AG08396 (cell line): ENCODE measurements around the gene NUDT14.

Experiments used
- DNase-seq: peaks from one replicate; pipeline ENCODE4 v3.0.0; 2012; ENCODE audit warnings: low spot score, mixed read lengths

The NUDT14 gene

DNA sequence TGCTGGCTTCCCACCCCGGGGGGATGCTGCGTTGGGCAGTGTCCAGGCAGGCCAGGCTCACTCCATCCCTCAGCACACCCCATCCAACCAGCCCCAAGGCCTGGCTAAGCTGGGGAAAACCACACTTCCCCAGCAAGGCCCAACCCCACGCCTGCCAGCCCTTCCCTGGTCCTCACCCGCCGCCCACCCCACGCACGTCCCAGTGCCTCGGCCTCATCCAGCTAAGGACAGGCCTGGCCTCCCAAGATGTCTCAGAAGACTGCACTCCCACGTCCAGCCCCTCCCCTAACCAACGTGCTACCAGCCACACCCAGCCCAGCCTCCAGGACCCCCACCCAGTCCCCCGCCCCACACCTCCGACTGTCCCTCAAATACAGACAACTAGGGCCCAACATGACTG, 22.3 kb downstream of the NUDT14 start:
- DNase-seq = no peak

DNA sequence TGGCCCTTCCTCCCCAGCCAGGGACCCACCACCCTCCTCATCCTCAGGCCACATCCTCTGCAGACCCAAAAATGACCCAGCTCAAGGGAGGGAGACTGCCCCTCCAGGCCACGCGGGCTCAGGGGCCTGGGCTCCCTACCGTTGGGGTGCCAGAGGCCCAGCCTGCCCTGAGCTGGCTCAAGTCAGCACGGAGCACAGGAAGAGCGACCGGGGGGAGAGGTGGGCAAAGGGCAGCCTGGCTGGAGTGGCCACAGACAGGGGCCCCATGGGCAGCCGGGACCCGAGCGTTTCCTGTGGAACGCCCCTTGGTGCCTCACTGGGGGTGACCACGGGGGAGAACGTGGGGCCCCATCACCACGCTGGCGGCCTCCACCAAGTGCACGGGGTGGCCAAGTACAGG, 23.2 kb downstream of the NUDT14 start:
- DNase-seq = no peak

DNA sequence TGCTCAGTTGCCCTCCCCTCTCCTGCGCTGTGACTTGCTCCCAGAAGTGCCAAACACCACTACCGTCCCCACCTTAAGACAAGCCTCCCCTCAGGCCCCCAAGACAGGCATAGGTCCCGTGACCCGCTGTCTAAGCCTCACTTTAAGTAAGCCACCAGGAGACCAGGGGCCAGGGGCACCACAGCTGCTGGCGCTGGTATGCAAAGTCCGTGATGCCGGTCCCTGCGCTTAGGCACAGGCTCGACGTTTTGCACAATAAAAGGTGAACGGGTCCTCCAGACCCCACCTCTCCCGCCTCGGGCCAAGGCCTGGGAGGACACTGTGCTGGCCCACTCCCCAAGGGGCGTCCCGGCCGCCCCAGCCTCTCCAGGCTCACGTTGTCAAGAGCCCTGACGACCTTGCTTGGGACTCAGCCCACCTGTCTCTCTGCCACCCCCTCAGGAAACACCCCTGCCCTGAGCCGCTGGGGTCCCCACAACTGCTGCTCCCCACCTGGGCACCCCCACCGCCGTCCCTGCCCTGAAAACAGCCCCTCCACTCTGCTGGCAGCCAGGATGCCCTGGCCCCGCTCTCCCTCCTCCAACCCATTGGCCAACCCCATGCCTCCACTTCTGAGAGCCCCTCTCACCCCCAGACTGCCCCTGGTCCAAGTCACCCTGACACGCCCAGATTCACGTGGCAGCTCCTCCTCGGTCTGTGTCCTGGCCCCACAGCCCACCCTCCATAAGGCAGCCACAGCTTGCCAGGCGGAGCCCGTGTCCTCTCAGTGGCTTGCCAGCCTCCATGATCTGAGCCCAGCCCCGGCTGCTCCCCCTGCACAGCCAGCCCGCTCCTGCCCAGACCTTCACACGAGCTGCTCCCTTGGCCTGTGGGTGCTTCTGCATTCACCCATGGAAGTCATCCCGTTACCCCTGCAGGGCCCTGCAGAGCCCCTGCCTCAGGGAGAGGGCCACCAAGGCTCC, 24.4 kb downstream of the NUDT14 start:
- no peak for DNase-seq

DNA sequence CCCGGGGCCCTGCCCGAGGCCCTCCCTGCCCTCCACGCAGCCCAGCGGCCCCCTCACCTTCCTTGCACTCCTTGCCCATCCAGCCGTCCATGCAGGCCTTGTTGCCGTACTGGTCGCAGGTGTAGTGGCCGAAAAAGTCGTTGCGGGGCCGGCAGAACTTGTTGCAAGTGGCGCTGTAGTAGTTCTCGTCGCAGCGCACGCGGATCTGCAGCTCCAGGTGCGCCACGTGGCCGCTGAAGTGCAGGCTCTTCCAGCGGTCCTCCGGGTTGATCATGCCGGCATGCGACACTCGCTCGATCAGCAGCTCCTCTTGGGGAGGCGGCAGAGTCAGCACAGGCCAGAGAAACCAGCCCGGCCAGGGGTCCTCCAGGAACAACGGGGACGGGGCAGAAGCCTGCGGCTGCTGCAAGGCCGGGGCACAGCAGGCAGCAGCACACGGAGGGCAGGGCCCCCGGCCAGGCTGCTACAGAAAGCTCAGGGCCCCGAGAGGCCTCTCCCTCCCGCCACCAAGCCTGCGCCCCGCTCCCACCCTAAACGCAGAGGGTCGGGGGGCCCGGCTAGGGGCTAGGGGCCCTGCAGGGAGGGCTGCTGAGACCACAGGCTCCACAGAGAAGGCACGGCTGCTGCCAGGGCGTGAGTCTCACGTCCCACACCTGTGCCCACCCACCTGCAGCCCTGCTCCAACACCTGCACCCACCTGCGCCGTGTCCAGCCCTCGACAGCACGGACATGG, 25.3 kb downstream of the NUDT14 start:
- no peak for DNase-seq

DNA sequence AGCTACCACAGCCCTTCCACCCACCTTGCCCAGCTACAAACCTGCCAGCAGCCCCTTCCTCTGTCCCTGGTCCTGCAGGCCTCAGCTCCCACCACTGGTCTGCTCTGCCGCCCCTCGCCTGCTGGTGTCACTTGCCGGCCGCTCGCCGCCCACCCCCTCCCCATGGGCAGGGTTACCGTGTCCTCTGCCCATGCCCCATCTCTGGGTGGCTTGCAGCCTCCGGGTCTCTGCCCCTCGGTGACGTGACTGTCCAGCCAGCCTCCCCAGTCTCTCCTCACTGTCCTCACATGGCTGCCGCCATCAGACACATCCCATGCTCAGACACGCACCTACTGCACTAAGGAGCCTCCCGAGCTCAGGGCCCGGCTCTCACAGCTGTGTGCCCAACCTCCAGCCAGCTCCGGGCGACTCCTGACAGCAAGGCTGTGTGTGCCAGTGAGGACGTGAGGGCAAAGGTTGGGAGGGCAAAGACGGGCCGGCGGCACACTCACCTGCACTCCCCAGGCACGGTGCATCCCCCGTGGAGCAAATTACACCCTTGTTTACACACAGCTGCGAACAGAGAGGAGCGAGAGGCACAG, 26.0 kb downstream of the NUDT14 start:
- DNase-seq = no peak

DNA sequence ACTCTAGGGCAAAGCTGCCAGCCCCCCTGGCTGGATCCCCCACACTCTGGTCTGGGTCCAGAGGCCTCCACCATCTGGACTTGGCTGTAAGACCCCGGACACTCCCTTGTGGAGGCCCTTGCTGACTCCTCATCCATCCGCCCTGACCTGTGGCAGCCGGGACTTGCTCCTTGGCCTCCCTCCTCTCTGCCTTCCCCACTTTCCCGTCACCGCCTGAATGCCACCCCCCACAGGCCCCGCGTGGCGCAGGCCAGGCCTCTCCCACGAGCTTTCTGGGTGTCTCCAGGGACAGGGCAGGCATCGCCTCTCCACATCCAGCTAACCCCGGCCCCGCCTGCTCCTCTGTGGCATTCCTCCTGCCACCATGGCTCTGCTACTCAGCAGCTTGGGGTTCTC, 26.6 kb downstream of the NUDT14 start:
- no peak for DNase-seq

DNA sequence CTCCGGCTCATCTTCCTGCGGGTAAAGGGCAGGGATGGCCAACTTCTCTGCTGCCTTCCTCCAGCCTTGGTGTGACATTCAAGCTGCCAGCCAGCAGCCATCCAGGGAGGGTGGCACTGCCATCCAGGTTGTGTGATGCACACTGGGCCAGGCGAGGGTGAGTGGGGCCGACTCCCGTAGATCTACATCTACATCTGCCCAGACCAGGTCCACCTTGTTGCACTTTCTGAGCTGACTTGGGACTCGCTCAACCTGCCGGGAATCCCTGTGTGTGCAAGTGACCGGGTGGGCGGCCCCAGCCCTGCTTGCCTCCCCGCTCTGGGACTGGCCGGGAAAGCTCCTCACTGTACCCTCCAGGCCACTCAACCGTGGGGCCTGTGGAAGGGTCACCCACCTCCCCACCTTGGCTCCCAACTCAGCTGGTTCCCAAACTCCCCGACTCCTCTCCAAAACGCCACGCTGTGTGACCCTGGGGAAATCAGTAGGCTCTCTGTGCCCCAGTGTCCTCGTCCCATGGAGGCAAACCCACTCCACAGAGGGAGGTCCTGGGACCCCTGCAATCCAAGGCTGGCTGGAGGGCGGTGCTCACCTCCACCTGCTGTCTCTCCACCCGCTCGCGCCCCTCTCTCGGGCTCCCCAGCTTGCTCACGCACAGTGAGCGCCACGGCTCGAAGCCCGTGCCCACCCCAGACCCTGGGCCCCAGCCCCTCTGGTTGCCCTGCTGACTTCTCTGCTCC, 27.2 kb downstream of the NUDT14 start:
- no peak for DNase-seq

DNA sequence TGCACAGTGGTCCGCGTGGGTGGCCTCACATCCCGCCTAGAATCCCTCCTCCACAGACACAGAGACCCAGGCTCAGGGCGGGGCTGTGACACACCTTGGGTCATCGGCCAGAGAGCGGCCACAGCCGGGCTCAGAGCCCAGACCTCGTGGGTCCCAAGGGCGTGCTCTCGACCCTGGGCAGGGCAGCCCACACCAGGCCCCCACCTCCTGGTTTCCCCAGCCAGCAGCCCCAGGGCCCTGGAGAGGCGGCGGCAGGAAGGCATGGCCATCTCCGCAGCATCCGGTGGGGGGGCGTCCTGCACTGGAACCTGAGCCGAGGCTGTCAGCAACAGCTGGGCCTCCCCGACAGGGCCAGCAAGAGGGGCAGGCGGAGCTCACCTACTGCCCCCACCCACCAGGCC, 27.8 kb downstream of the NUDT14 start:
- DNase-seq = no peak

DNA sequence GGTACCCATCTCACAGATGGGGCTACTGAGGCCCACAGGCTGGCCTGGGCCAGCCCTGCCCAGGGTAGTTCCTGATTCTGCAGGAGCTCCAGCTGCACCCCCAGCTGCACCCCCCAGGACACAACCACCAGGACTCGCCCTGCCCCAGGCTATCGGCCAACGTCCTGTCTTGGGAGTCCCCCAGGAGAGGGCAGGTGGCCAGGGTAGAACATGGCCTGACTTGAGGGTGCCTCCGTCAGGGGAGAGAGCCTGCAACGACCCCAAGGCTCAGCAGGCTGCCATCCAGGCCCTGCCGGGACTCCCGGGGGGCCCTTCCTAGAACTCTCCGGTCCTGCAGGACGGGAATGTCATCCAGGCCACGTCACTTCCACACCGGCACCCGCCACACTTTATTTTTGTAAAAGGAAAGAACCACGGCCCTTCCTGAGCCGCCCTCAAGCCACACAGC, 28.3 kb downstream of the NUDT14 start:
- DNase-seq = no peak

DNA sequence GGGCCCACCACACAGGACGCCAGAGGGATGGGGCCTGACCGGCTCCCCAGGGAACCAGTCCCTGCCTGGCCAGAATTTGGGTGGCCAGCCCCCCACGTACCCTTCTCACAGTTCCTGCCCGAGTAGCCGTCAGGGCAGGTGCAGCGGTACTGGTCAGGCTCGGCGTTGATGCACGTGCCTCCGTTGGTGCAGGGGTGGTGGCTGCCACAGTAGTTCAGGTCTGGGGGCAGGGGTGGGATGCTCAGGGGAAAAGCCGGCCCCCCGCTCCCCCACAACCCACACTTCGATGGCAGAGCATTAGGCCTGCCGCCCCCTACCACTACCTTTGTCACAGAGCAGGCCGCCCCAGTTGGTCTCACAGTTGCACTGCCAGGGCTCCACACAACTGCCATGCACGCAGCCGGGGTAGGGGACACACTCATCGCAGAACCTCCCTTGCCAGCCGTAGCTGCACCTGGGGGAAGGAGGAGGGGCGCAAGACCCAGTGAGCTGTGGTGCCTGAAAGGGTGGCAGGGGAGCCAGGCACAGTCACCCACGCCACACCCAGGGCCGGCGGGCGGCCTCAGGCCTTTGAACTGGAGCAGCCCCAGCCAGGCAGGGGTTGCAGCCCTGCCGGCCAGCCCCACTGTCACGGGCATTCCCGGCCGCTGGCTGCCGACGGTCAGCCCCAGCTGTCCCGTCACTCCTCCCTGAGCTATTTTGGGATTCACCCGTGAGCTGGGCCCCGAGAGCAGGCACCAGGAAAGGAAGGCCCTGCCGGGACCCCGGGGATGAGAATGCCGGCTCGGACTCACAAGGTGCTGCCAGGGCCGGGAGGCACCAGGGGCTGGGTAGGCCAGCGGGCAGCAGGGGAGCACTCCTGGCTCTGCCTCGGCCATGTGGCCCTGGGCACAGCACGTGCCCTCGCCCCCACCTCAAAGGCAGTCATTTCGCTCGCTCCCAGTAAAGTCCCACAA, 29.0 kb downstream of the NUDT14 start:
- no peak for DNase-seq

DNA sequence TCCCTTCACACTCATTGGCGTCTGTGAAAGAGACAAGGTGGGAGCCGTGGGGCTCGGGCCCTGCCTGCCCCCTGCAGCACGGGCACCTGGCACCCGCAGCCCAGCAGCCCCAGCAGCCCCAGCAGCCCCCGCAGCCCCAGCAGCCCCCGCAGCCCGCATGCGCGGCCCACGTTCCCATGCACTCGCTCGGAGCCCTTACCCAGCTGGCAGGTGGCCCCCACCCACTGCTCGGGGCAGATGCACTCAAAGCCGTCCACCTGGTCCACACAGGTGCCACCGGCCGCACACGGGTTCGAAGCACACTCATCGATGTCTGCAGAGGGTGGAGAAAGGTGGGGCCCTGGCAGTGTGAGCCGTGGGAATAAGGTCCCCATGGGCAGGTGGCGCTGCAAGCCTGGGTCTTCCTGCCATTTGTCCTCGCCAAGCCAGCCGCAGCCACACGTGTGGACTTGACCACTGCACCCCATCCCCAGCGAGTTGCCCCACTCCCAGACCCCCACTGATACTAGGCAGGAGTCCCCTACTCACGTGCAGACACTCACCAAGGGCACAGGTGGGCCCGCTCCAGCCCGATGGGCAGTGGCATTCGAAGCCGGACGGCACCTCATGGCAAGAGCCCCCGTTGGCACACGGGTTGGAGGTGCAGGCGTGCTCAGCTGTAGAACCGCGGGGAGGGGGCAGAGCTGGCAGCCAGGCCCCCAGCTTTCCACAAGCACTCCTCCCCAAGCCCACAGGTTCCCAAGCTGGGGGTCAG, 29.9 kb downstream of the NUDT14 start:
- no peak for DNase-seq

DNA sequence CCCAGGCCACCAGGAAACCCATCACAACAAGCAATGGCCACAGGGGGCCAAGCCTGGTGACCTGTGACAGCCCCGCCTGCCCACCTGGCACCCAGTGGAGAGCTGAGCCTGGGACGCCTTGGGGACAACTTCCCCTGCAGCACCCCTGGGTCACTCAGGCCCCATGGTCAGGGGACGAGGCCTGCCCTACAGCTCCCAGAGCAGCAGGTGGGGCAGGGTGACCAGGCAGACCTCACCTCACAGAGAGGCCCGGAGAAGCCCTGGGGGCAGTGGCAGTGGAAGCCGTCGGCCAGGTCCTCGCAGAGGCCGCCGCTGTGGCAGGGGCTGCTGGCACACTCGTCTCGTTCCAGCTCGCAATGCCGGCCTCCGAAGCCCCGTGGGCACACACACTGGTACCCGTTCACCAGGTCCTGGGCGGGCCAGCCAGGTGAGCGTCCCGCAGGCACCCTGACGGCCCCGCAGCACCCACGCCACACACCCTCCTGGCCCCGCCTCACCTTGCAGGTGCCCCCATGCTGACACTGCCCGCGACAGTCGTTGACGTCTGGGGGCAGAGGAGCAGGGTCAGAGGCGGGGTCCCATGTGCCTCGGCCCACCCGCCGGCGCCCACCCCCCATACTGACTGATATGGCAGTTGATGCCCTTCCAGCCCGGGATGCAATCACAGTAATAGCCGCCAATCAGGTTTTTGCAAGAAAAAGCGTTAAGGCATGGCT, 30.6 kb downstream of the NUDT14 start:
- DNase-seq = no peak

DNA sequence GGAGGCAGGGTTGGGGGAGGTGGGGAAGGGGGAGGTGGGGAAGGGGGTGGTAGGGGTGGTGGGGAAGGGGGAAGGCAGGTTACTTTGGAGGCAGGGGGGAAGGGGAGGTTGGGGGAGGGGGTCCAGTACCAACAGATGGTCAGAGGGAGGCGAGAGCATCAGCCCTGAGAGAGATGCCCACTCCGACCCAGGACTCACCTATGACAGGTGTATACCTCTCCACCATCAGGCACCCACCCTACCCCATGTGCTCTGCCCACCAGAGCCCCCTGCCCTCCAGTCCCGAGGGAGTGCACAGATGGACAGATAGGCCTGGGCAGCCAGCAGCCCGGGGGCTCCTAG, 31.1 kb downstream of the NUDT14 start:
- no peak for DNase-seq

DNA sequence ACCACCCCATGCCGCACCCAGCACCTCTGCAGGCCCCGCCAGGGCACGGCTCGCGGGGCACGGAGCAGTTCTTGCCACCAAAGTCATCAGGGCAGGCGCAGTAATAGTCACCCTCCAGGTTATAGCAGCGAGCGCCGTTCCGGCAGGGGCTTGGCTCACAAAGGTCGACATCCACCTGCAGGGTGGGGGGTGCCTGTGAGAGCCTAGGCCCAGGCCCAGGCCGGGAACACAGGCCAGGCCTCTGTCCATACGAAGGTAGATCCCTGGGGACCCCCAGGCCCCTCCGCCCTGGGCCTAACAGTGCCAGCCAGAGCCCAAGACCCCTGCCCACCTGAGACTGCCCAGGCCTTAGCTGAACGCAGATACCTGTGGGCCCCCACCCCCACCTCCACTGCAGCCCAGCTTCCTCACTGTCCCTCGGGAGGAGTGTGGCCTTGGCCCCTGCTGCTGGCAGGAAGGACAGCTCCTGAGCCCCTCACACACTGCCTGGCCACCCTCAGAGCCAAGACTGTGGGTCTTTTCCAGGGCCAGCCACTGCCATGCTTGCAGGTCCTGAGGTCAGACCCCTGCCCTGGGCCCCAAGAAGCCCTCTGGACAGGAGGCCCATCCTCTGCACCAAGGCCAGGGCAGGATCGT, 31.8 kb downstream of the NUDT14 start:
- DNase-seq = no peak

DNA sequence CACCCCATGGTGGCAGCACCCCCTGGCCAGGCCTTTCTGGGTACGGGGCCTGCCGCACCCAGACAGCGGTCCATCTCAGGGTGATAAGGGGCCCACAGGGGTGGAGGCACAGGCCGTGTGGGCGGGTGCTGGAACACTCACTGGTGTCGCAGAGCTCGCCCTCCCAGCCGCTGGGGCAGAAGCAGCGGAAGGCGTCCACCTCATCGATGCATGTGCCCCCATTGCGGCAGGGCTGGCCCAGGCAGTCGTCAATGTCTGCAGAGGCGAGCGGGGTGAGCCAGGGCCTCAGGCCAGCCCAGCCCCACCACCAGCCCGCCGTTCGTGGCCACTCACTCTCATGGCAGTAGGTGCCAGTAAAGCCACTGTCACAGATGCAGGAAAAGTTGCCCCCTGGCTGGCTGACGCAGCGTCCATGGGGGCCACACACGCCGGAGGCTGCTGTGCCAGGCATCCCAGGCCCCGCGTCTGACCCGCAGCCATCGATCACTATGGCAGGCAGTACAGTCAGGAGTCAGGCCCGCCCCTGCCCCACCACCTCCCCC, 32.4 kb downstream of the NUDT14 start:
- no peak for DNase-seq

DNA sequence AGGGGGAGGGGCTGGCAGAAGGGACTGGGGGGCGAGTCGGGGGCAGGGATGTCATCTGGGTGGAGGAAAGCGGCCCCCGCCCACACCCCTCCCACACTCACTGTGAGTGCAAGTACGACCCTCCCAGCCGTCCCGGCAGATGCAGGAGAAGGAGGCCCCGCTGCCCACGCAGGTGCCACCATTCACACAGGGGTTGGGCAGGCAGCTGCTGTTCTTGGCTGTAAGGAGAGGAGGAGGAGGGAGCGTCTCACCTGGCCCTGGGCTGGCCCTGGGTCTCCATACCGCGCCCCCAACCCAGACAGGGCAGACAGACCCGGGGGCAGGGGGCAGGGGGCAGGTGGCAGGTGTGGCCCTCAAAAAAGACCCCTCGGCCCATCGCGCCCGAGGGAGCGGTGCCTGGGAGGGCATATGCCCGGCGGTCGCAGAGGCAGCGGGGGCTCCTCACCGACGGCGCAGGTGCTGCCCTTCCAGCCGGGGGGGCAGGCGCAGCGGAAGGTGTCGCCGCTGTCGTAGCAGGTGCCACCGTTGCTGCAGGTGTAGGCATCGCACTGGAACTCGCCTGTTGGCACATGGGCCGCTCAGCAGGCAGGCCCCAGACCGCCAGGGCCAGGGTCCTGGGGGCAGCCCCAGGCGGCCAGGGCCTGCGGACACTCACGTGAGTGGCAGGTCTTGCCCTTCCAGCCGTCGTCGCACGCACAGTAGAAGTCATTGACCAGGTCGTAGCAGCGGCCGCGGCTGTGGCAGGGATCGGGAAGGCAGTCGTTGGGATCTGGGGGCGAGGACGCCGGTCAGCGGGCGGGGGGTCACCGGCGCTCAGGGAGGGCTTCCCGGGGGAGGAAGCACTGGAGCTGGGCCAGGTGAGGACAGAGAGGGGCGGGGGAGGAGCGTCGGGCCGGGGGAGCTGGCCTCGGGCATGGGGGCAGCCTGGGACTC, 33.2 kb downstream of the NUDT14 start:
- no peak for DNase-seq

DNA sequence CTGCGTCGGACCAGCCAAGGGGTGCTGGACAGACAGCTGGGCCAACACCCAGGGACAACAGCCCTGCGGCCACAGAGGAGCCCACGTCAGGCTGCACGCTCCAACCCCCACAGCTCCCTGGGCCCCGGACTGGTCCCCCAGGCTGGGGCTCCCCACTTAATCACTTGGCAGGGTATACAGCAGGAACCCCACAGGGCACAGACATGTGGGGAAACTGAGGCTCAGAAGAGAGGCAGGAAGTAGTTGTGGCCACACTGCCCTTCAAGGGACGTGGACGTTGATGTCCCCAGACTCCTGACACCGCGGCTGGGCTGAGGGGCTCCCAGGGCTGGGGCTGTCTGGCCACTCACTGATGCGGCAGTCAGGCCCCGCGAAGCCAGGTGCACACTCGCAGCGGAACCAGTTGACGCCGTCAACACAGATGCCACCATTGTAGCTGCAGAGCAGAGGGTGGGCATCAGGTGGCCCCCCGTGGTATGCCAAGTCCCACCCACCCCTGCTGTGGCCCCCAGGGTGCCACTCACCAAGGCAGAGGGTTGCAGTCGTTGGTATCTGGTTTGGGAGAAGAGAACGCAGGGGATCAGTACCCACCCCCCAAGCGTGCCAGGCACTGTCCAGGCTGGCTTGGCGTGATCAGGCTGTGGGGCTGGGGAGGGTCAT, 34.0 kb downstream of the NUDT14 start:
- no peak for DNase-seq
